ENCODE results near the gene MAD1L1.
"Not testable (repeated sequence)": the region's sequence is repeated elsewhere in the genome, so short reads cannot be mapped to it uniquely, and the experiment has no call there.

Gene MAD1L1

GRCh38 chr7:1931951-1932270, 300.8 kb downstream of the MAD1L1 start:
- DNase-seq, result no peak

GRCh38 chr7:1931256-1931950, 301.3 kb downstream of the MAD1L1 start:
- no peak for DNase-seq

- no peak for DNase-seq
These were observed 302.2 kb downstream of the MAD1L1 start for GRCh38 chr7:1930381-1931065.

GRCh38 chr7:1929349-1929925, 303.3 kb downstream of the MAD1L1 start:
- not testable (repeated sequence) for DNase-seq

- no peak for DNase-seq
These were observed 303.9 kb downstream of the MAD1L1 start for GRCh38 chr7:1928645-1929348.

- no peak for DNase-seq
These were observed 304.7 kb downstream of the MAD1L1 start for GRCh38 chr7:1927937-1928644.

GRCh38 chr7:1926908-1927306, 305.8 kb downstream of the MAD1L1 start:
- no peak for DNase-seq

GRCh38 chr7:1925973-1926907, 306.5 kb downstream of the MAD1L1 start:
- no peak for DNase-seq

- no peak for DNase-seq
These were observed 307.4 kb downstream of the MAD1L1 start for GRCh38 chr7:1925349-1925748.

GRCh38 chr7:1924258-1924817, 308.4 kb downstream of the MAD1L1 start:
- DNase-seq, result no peak

- no peak for DNase-seq
These were observed 309.1 kb downstream of the MAD1L1 start for GRCh38 chr7:1923409-1924257.

GRCh38 chr7:1922870-1923236, 309.9 kb downstream of the MAD1L1 start:
- DNase-seq, result no peak

- peak; percentile 83 for DNase-seq
These were observed 310.5 kb downstream of the MAD1L1 start for GRCh38 chr7:1922071-1922869.

GRCh38 chr7:1920881-1921280, 311.9 kb downstream of the MAD1L1 start:
- DNase-seq, result no peak

- peak; percentile 73 for DNase-seq
These were observed 312.5 kb downstream of the MAD1L1 start for GRCh38 chr7:1920266-1920681.

- DNase-seq, result no peak
These were observed 313.0 kb downstream of the MAD1L1 start for GRCh38 chr7:1919539-1920265.

GRCh38 chr7:1918881-1919525, 313.7 kb downstream of the MAD1L1 start:
- DNase-seq, result no peak

GRCh38 chr7:1918063-1918645, 314.6 kb downstream of the MAD1L1 start:
- DNase-seq, result no peak
